ENCODE results near the gene ACER2.

DNA sequence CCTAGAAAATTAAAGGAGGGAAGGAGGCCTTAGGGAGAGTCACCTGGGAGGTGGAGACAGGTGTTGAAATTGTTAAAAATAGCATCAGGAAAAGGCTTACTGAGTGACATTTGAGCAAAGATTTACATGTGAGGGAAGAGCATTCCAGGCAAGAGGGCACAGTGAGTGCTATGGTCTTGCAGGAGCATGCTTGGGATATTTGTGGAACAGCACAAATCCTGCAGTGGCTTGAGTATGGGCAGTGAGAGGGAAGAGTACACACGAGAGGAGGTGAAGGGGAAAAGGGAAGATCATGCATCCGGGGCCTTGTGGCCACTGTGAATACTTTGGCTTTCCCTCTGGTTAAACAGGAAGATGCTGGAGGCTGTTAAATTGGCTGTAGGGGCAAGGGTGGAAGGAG, 36.6 kb downstream of the ACER2 start:
- TF ChIP-seq POLR2A (IDR thresholded peaks at IDR 0.05), result no peak
- TF ChIP-seq, protein P1, sequence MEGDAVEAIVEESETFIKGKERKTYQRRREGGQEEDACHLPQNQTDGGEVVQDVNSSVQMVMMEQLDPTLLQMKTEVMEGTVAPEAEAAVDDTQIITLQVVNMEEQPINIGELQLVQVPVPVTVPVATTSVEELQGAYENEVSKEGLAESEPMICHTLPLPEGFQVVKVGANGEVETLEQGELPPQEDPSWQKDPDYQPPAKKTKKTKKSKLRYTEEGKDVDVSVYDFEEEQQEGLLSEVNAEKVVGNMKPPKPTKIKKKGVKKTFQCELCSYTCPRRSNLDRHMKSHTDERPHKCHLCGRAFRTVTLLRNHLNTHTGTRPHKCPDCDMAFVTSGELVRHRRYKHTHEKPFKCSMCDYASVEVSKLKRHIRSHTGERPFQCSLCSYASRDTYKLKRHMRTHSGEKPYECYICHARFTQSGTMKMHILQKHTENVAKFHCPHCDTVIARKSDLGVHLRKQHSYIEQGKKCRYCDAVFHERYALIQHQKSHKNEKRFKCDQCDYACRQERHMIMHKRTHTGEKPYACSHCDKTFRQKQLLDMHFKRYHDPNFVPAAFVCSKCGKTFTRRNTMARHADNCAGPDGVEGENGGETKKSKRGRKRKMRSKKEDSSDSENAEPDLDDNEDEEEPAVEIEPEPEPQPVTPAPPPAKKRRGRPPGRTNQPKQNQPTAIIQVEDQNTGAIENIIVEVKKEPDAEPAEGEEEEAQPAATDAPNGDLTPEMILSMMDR (IDR thresholded peaks at IDR 0.05), result no peak
